Dendritic cell treated with granulocyte-macrophage colony-stimulating factor and Interleukin-4, amounts not matched to agents 40 ng/mL and 50 ng/mL, for 4 days (primary cell): ENCODE results near the gene SERPINE2.

Source experiments
- H3K27ac Mint-ChIP-seq: one replicate; pipeline ENCODE4 v1.8.0; 2022; ENCODE audit warnings: mild to moderate bottlenecking, mixed read lengths
- H3K27me3 Mint-ChIP-seq: one replicate; pipeline ENCODE4 v1.8.0; 2022; ENCODE audit warnings: mild to moderate bottlenecking, mixed read lengths
- H3K36me3 Mint-ChIP-seq: one replicate; pipeline ENCODE4 v1.8.0; 2022; ENCODE audit warnings: low read depth, mixed read lengths
- H3K4me1 Mint-ChIP-seq: one replicate; pipeline ENCODE4 v1.8.0; 2022; ENCODE audit warnings: low read depth, mixed read lengths
- H3K4me3 Mint-ChIP-seq: one replicate; pipeline ENCODE4 v1.8.0; 2022; ENCODE audit warnings: mild to moderate bottlenecking, moderate library complexity, mixed read lengths
- H3K9me3 Mint-ChIP-seq: one replicate; pipeline ENCODE4 v1.8.0; 2022; ENCODE audit warnings: mixed read lengths
- intact Hi-C: fragments of 100-400 bp; cut with micrococcal nuclease; formaldehyde crosslinking; loops from one replicate; pipeline ENCODE4 v1.15.0; 2022

The SERPINE2 gene

GRCh38 chr2:224062481-224063297 is 23.6 kb upstream of the SERPINE2 start:
- intact Hi-C loops: no loop called here
- Mint-ChIP-seq H3K27ac (no peak overlapping the region), H3K9me3 (no peaks in the 10 kb centered on the region), H3K4me1 (peaks cover 12% of the 10 kb centered on the region), H3K27me3 (peaks cover 3% of the 10 kb centered on the region), H3K36me3 (no peaks in the 10 kb centered on the region), H3K4me3 (no peak overlapping the region)

DNA sequence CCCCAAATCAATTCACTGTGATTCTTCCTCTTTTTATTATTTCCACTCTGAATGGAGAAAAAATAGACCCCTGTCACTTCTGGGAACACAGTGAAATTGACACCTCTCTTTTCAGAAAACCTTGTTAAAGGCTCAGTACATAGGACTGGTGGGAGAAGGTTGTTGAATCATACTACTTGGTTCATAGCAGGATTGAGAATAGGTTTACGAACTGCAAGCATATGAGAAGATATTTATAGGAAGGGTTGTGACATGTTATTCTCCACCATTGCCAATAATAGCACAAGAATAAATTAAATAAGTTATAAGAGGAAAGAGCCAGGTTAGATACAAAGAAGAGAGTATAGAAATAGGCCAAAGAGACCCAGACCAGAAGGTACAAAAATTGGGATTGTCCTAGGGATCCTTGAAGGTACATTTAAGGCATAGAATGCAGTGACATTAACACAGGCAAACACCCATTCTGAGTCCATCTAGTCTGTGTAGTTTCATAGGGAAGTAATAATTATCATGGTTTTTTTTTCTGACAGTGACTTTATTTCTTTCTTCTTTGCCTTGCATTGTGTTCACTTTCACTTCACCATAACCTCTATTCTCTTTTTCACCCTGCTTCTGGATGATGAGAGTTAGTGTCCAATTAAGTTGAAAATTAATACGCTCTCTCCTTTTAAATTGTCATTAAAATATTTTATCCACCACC is 21.8 kb upstream of the SERPINE2 start:
- Mint-ChIP-seq H3K4me3 (no peak overlapping the region), H3K4me1 (peaks cover 12% of the 10 kb centered on the region), H3K36me3 (no peaks in the 10 kb centered on the region), H3K27ac (no peak overlapping the region), H3K9me3 (no peaks in the 10 kb centered on the region), H3K27me3 (peaks cover 3% of the 10 kb centered on the region)
- intact Hi-C loops: no loop called here

- Mint-ChIP-seq H3K4me3 (no peak overlapping the region), H3K36me3 (no peaks in the 10 kb centered on the region), H3K9me3 (peaks cover 6% of the 10 kb centered on the region), H3K4me1 (peaks cover 12% of the 10 kb centered on the region), H3K27ac (no peak overlapping the region), H3K27me3 (no peaks in the 10 kb centered on the region)
- intact Hi-C loops: no loop called here
Observed at GRCh38 chr2:224059178-224059577, 20.1 kb upstream of the SERPINE2 start.

DNA sequence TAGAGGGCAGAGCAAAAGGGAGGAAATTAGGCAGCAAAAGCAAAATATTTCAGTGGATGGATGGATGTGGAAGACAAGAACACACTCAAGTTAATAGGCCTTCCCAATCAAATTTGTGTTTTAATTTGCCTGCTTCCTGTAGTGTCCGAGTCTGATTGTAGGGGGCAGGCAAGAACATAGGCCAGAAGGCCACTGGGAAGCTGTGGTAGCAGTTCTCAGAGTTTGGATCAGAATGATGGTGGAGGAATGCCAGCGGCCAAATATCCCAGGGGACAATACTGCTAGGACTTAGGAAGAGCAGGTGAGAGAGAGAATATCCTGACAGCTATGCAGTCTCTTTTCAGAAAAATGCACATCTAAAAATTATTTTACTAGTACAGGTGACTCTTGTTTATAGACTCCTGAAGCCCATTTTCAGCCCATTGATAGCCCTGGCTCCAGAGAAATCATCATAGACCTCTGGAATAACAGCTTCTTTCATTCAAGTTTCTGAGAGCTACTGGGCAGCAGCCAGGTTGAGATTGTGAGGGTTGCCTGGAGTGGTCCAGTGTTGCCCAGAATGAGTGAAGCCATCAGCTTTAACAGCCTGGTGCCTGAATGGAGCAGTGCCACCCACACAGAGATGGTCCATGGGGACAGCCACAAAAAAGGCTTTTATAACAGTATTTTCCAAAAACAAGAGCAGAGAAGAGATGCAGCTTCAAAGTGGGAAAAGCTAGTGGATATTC is 19.1 kb upstream of the SERPINE2 start:
- Mint-ChIP-seq H3K4me3 (no peak overlapping the region), H3K36me3 (no peaks in the 10 kb centered on the region), H3K27ac (no peak overlapping the region), H3K9me3 (peaks cover 6% of the 10 kb centered on the region), H3K27me3 (no peaks in the 10 kb centered on the region), H3K4me1 (peaks cover 12% of the 10 kb centered on the region)
- intact Hi-C loops: no loop called here

DNA sequence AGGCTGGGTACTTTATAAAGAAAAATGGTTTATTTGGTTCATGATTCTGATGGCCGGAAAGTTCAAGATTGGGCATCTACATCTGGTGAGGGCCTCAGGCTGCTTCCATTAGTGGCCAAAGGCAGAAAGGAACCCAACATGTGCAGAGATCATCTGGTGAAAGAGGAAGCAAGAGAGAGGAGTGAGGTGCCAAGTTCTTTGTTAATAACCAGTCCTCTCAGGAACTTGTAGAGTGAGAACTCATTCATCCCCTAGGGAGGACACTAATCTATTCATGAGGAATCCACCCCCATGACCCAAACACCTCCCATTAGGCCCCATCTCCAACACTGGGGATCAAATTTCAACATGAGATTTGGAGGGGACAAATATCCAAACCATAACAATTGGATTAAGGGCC is 17.8 kb upstream of the SERPINE2 start:
- intact Hi-C loops: no loop called here
- H3K9me3 Mint-ChIP-seq: peaks cover 6% of the 10 kb centered on the region
- no peak overlapping the region for H3K27ac Mint-ChIP-seq
- peaks cover 12% of the 10 kb centered on the region for H3K4me1 Mint-ChIP-seq
- no peak overlapping the region for H3K4me3 Mint-ChIP-seq
- H3K36me3 Mint-ChIP-seq: no peaks in the 10 kb centered on the region
- no peaks in the 10 kb centered on the region for H3K27me3 Mint-ChIP-seq

DNA sequence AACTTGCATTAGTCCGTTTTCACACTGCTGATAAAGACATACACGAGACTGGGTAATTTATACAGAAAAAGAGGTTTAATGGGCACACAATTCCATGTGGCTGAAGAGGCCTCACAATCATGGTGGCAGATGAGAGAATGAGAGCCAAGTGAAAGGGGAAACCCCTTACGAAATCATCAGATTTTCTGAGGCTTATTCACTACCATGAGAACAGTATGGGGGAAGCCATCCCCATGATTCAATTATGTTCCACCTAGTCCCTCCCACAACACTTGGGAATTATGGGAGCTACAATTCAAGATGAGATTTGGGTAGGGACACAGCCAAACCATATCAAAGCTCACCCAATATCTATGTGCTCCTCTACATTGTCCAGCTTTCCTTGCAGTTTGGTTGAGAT is 16.0 kb upstream of the SERPINE2 start:
- Mint-ChIP-seq H3K9me3 (peaks cover 6% of the 10 kb centered on the region), H3K36me3 (no peaks in the 10 kb centered on the region)
- intact Hi-C loops: no loop called here

GRCh38 chr2:224046752-224047151 is 7.7 kb upstream of the SERPINE2 start:
- H3K27me3 Mint-ChIP-seq: peaks cover 42% of the 10 kb centered on the region
- H3K27ac Mint-ChIP-seq: no peak overlapping the region

More for the DNA sequence above, 16.0 kb upstream of the SERPINE2 start:
- Mint-ChIP-seq H3K27me3 (peaks cover 5% of the 10 kb centered on the region), H3K27ac (no peak overlapping the region), H3K4me3 (no peak overlapping the region), H3K4me1 (no peaks in the 10 kb centered on the region)

DNA sequence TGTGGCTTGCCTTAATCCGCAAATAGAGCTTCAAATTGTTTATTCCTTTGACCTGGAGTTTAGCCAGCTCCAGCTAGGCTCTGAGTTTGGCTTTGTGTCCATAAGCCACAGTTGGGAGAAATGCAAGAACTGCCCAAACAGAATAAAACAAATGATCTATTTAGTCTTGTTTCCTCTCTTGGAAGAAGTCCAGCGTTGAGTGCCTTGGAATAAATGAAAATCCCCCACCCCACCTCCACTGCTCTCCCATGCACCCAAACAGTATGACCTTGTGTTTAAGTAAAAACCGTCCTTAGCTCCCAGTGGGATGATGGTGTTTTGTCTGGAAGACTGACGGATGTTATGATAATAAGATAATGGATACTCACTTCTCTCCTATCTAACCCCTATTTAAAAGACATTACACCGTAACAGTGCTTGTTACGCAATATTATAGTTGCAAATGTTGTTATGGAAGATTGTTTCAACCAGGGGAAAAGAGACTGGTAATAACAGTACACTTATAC is 3.2 kb upstream of the SERPINE2 start:
- Mint-ChIP-seq H3K36me3 (no peaks in the 10 kb centered on the region), H3K9me3 (no peaks in the 10 kb centered on the region), H3K4me1 (peaks cover 12% of the 10 kb centered on the region), H3K27ac (no peak overlapping the region), H3K4me3 (no peak overlapping the region), H3K27me3 (peaks cover 60% of the 10 kb centered on the region)
- intact Hi-C loops: no loop called here

More at GRCh38 chr2:224046752-224047151, 7.7 kb upstream of the SERPINE2 start:
- H3K9me3 Mint-ChIP-seq: no peaks in the 10 kb centered on the region
- intact Hi-C loops: no loop called here
- no peak overlapping the region for H3K4me3 Mint-ChIP-seq
- no peaks in the 10 kb centered on the region for H3K36me3 Mint-ChIP-seq
- H3K4me1 Mint-ChIP-seq: no peaks in the 10 kb centered on the region

DNA sequence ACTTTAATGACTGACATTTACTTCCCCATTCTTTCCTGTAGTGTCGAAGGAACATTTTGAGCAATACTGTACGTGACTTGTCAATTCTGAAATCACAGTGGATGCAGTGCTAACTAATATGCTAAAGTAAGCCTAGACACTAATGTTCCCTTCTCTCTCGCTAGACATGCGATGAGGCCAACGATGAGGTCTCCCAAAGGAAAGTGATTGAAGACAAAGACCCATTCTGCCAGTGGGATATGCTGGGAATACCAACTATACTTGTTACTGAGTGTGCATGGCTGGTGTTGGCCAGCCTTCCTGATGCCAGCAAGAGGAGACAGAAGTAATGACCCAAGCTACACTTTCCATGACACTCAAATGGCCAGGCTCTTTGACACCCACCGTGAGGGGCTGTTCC is 2.5 kb upstream of the SERPINE2 start:
- Mint-ChIP-seq H3K36me3 (no peaks in the 10 kb centered on the region), H3K27me3 (peaks cover 66% of the 10 kb centered on the region), H3K4me1 (peaks cover 12% of the 10 kb centered on the region), H3K27ac (no peak overlapping the region), H3K4me3 (no peak overlapping the region), H3K9me3 (no peaks in the 10 kb centered on the region)
- intact Hi-C loops: no loop called here

DNA sequence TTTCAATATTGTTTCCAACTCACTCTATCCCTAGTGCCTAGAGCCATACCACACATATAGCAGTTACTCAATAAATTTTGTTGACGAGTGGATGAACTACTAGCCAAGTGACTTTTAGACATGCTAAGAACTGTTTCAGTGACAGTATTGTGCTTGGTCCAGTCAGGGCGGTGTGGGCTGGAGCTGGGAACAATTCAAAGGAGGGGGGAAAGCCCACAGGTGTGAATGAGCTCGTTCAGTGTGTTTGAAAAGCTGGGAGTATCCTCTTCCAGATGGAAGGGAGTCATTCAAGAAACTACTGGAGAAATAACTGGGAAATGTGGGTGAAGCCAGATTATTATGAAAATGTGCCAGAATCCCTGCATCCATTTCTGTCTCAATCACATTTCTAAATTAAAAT is 1.7 kb upstream of the SERPINE2 start:
- H3K4me1 Mint-ChIP-seq: peaks cover 12% of the 10 kb centered on the region
- H3K4me3 Mint-ChIP-seq: no peak overlapping the region
- intact Hi-C loops: no loop called here
- no peaks in the 10 kb centered on the region for H3K36me3 Mint-ChIP-seq
- peaks cover 71% of the 10 kb centered on the region for H3K27me3 Mint-ChIP-seq
- H3K27ac Mint-ChIP-seq: no peak overlapping the region
- H3K9me3 Mint-ChIP-seq: no peaks in the 10 kb centered on the region

- Mint-ChIP-seq H3K27me3 (peaks cover 70% of the 10 kb centered on the region), H3K4me3 (peak overlapping the region; percentile 42)
- intact Hi-C loops: no loop called here
Observed at GRCh38 chr2:224039770-224040440, 819 bp upstream of the SERPINE2 start.

DNA sequence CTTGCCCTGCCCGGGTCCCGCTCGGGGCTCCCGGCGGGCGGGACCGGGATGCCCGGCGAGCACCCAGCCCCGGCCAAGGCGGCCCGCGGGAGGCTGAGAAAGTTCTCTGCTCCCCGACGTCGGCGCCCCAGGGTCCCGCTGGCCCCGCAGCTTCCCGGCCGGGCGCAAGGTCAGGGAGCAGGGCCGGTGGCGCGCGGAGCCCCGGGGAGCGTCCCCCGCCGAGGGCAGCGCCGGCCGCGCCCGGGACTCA is 331 bp downstream of the SERPINE2 start:
- Mint-ChIP-seq H3K9me3 (no peaks in the 10 kb centered on the region), H3K27ac (no peak overlapping the region), H3K4me3 (no peak overlapping the region), H3K4me1 (peaks cover 18% of the 10 kb centered on the region), H3K27me3 (peaks cover 64% of the 10 kb centered on the region), H3K36me3 (no peaks in the 10 kb centered on the region)
- intact Hi-C loops: no loop called here

More at GRCh38 chr2:224039770-224040440, 819 bp upstream of the SERPINE2 start:
- Mint-ChIP-seq H3K36me3 (no peaks in the 10 kb centered on the region), H3K9me3 (no peaks in the 10 kb centered on the region), H3K27ac (no peak overlapping the region), H3K4me1 (peaks cover 12% of the 10 kb centered on the region)

DNA sequence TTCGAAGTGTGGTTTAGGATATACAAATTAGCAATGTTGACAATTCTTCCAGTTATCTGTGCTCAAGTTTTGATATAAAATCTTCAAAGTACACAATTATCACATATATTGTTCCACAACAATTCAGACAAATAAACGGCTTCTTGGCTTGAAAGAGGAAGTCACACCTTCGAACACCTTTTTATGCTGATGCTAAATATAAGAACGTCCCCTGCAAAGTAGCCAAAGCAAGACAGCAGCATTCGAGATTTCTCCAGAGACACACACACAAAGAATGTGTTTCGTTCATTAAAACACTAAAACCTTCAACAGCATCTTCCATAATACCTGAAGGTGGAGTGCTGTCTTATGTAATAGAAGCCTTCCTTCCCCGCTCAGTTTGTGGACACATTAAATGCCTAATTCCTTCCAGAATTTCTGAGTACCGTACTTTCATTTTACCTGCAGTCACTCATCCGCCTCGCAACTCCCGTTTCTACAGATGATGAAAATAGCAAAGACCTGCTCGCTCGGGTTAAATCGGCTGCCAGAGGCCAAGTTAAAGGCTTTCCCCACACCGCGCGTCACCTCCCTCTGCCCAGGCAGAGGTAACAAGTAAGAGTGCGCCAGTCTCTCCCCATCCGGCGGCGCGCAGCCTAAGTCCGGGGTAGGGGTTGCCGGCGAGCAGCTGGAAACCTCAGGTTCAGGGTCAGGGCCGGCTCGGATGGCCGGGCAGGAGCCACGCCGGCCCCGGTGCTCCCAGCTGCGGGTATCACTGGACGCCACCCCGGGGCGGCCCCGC is 847 bp downstream of the SERPINE2 start:
- intact Hi-C loops: no loop called here
- Mint-ChIP-seq H3K27ac (no peak overlapping the region), H3K4me1 (peaks cover 23% of the 10 kb centered on the region), H3K36me3 (no peaks in the 10 kb centered on the region), H3K4me3 (peak overlapping the region; percentile 80), H3K9me3 (no peaks in the 10 kb centered on the region), H3K27me3 (peaks cover 59% of the 10 kb centered on the region)
